ENCODE results near the gene TSPAN15.

The TSPAN15 gene

DNA sequence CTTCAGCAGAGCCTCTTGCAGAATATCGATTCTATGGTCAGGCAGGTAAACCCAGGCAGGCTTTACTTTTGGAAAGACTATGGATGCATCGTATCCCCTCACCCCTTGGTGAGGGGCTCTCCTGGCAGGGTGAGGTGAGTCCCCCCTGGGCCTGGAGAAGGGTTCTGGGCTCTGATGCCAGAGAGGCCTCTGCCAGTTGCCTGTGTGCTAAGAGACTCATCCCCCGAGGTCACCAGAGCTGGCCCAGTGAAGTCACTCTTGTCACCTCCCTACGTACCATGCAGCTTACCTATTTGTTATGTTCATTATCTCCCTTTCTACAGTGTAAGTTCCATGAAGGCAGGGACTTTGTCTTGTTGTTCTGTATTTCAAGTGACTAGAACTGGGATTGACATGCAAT is 51.3 kb downstream of the TSPAN15 start:
- ChIA-PET POLR2A (no interaction called here), CTCF (interaction anchor here (0.6 to 1.0 kb wide), 3 partner anchors 13 to 110 kb away, joined by 3 to 6 read pairs (median 3); no protein-coding TSS in a partner anchor)
- H3K4me3 ChIP-seq (ENCODE audit: low read depth, low read length): no peak overlapping the region
- H3K4me1 ChIP-seq (ENCODE audit: control insufficient read depth, insufficient read depth, low read length): no peaks in the 10 kb centered on the region
- no peak overlapping the region for H3K27ac ChIP-seq (ENCODE audit: extremely low read depth, low read depth, low read length)
- no peaks in the 10 kb centered on the region for H3K36me3 ChIP-seq (ENCODE audit: control insufficient read depth in 2 of 2, insufficient read depth in 1 of 2, low read length in 2 of 2)
- no peaks in the 10 kb centered on the region for H3K9me3 ChIP-seq (ENCODE audit: control insufficient read depth, insufficient read depth, low read depth, low read length)
- TF ChIP-seq, protein P1, sequence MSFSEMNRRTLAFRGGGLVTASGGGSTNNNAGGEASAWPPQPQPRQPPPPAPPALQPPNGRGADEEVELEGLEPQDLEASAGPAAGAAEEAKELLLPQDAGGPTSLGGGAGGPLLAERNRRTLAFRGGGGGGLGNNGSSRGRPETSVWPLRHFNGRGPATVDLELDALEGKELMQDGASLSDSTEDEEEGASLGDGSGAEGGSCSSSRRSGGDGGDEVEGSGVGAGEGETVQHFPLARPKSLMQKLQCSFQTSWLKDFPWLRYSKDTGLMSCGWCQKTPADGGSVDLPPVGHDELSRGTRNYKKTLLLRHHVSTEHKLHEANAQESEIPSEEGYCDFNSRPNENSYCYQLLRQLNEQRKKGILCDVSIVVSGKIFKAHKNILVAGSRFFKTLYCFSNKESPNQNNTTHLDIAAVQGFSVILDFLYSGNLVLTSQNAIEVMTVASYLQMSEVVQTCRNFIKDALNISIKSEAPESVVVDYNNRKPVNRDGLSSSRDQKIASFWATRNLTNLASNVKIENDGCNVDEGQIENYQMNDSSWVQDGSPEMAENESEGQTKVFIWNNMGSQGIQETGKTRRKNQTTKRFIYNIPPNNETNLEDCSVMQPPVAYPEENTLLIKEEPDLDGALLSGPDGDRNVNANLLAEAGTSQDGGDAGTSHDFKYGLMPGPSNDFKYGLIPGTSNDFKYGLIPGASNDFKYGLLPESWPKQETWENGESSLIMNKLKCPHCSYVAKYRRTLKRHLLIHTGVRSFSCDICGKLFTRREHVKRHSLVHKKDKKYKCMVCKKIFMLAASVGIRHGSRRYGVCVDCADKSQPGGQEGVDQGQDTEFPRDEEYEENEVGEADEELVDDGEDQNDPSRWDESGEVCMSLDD (tag by site-specific recombination; IDR thresholded peaks at IDR 0.05): no peak
- TF ChIP-seq ZNF169 (tag by site-specific recombination; IDR thresholded peaks at IDR 0.05): no peak
- TF ChIP-seq ZNF157 (tag by site-specific recombination; IDR thresholded peaks at IDR 0.05): no peak
- TF ChIP-seq ZNF514 (tag by site-specific recombination; IDR thresholded peaks at IDR 0.05): no peak
- TF ChIP-seq ZNF132 (tag by site-specific recombination; IDR thresholded peaks at IDR 0.05; ENCODE audit: borderline replicate concordance): no peak
- TF ChIP-seq ZNF747 (tag by site-specific recombination; IDR thresholded peaks at IDR 0.05): no peak
- no peak for TF ChIP-seq ZNF221 (tag by site-specific recombination; IDR thresholded peaks at IDR 0.05; ENCODE audit: borderline replicate concordance)
- TF ChIP-seq, protein P2, sequence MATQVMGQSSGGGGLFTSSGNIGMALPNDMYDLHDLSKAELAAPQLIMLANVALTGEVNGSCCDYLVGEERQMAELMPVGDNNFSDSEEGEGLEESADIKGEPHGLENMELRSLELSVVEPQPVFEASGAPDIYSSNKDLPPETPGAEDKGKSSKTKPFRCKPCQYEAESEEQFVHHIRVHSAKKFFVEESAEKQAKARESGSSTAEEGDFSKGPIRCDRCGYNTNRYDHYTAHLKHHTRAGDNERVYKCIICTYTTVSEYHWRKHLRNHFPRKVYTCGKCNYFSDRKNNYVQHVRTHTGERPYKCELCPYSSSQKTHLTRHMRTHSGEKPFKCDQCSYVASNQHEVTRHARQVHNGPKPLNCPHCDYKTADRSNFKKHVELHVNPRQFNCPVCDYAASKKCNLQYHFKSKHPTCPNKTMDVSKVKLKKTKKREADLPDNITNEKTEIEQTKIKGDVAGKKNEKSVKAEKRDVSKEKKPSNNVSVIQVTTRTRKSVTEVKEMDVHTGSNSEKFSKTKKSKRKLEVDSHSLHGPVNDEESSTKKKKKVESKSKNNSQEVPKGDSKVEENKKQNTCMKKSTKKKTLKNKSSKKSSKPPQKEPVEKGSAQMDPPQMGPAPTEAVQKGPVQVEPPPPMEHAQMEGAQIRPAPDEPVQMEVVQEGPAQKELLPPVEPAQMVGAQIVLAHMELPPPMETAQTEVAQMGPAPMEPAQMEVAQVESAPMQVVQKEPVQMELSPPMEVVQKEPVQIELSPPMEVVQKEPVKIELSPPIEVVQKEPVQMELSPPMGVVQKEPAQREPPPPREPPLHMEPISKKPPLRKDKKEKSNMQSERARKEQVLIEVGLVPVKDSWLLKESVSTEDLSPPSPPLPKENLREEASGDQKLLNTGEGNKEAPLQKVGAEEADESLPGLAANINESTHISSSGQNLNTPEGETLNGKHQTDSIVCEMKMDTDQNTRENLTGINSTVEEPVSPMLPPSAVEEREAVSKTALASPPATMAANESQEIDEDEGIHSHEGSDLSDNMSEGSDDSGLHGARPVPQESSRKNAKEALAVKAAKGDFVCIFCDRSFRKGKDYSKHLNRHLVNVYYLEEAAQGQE (tag by site-specific recombination; IDR thresholded peaks at IDR 0.05): no peak
- TF ChIP-seq, protein P3, sequence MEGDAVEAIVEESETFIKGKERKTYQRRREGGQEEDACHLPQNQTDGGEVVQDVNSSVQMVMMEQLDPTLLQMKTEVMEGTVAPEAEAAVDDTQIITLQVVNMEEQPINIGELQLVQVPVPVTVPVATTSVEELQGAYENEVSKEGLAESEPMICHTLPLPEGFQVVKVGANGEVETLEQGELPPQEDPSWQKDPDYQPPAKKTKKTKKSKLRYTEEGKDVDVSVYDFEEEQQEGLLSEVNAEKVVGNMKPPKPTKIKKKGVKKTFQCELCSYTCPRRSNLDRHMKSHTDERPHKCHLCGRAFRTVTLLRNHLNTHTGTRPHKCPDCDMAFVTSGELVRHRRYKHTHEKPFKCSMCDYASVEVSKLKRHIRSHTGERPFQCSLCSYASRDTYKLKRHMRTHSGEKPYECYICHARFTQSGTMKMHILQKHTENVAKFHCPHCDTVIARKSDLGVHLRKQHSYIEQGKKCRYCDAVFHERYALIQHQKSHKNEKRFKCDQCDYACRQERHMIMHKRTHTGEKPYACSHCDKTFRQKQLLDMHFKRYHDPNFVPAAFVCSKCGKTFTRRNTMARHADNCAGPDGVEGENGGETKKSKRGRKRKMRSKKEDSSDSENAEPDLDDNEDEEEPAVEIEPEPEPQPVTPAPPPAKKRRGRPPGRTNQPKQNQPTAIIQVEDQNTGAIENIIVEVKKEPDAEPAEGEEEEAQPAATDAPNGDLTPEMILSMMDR (tag by site-specific recombination; IDR thresholded peaks at IDR 0.05): no peak
- TF ChIP-seq ZSCAN16 (tag by site-specific recombination; IDR thresholded peaks at IDR 0.05): no peak
- no peak for TF ChIP-seq ZNF266 (tag by site-specific recombination; IDR thresholded peaks at IDR 0.05; ENCODE audit: low read depth)
- TF ChIP-seq ZNF404 (tag by site-specific recombination; IDR thresholded peaks at IDR 0.05): no peak

DNA sequence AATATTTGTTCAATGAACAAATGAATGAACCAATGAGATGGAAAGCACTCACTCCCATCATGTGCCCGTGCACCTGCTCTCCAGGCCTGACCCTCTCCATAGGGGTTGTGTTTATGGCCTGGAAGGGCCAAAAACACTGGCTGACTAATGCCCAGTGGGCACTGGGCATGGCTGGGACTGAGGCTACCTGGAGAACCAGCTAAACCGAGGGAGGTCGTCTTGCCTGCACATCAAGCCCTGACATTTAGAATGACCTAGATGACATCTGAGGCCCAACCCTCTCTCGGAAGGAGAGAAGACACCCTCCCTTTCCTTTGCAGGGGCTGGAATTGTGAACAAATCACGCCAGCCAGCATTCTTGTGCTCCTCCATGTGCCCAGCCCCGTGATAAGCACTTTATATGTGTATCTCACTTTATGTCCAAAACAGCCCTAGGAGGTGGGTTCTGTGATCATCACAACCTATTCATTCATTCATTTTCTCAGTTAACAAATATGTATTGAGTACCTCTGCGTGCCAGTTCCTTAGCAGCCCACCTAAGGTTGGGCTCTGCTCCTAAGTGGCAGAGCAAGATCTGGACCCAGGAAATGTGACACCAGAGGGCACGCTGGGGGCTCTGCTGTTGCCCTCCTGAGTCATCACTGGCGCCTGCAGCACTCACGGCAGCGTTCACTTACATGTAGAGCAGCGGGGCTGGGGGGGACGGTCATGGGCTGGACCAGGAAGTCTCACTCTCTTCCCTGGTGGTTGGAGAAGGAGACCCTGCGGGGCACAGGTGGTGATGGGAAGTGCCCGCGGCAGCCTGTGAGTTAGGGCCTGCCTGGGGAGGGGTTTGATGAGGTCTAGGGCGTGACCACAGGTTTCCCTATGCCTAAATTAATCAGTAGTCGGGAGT is 52.0 kb downstream of the TSPAN15 start:
- Histone ChIP-seq H3K27ac (ENCODE audit: extremely low read depth, low read depth, low read length) (no peak overlapping the region), H3K4me3 (ENCODE audit: low read depth, low read length) (no peak overlapping the region), H3K9me3 (ENCODE audit: control insufficient read depth, insufficient read depth, low read depth, low read length) (no peaks in the 10 kb centered on the region), H3K36me3 (ENCODE audit: control insufficient read depth in 2 of 2, insufficient read depth in 1 of 2, low read length in 2 of 2) (no peaks in the 10 kb centered on the region), H3K4me1 (ENCODE audit: control insufficient read depth, insufficient read depth, low read length) (no peaks in the 10 kb centered on the region)
- ChIA-PET CTCF (interaction anchor here (0.9 kb wide), 1 partner anchor 54 kb away, joined by 3 read pairs; no protein-coding TSS in a partner anchor), POLR2A (no interaction called here)
- TF ChIP-seq, protein P3 (tag by site-specific recombination; IDR thresholded peaks at IDR 0.05): no peak
- TF ChIP-seq ZNF837 (tag by site-specific recombination; IDR thresholded peaks at IDR 0.05) (no peak), ZNF664 (tag by site-specific recombination; IDR thresholded peaks at IDR 0.05) (peak; percentile 69), ZNF37A (tag by site-specific recombination; IDR thresholded peaks at IDR 0.05) (no peak), SETDB1 (IDR thresholded peaks at IDR 0.05; ENCODE audit: insufficient read length, low read length) (no peak)
- TF ChIP-seq, protein P4, sequence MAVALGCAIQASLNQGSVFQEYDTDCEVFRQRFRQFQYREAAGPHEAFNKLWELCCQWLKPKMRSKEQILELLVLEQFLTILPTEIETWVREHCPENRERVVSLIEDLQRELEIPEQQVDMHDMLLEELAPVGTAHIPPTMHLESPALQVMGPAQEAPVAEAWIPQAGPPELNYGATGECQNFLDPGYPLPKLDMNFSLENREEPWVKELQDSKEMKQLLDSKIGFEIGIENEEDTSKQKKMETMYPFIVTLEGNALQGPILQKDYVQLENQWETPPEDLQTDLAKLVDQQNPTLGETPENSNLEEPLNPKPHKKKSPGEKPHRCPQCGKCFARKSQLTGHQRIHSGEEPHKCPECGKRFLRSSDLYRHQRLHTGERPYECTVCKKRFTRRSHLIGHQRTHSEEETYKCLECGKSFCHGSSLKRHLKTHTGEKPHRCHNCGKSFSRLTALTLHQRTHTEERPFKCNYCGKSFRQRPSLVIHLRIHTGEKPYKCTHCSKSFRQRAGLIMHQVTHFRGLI (tag by site-specific recombination; IDR thresholded peaks at IDR 0.05): peak; percentile 76
